Endothelial cell of umbilical vein (primary cell): Measurements from ENCODE around the gene WARS2. TPM values are rescaled to one million over a fixed set of nuclear protein-coding genes. Genes with fewer than 3 reads are reported as not detected.

Source experiments
- BruUV-seq: library from RNA; stranded (reverse); fragments of 400-500 nt; replicated peaks from 2 replicates; lab custom pipeline; 2021; lab: Mats Ljungman, UMichigan
- CTCF ChIA-PET: fragments of 300-600, 350-600 bp; sonication (Branson Sonifier 250); formaldehyde crosslinking; loops from one replicate; lab custom pipeline; 2021; ENCODE audit warnings: antibody characterized with exemption, inconsistent platforms; lab: Charles Lee
- POLR2A ChIA-PET: fragments of 300-600, 350-600 bp; sonication (Branson Sonifier 250); formaldehyde crosslinking; loops from one replicate; lab custom pipeline; 2021; ENCODE audit warnings: antibody characterized with exemption, inconsistent platforms; lab: Charles Lee
- DNase-seq: peaks from one replicate; pipeline ENCODE4 v3.0.0-alpha.2; 2011; ENCODE audit warnings: low read depth, low spot score
- FAIRE-seq: peaks from 2 replicates; lab custom pipeline; 2011; peaks lifted over from hg19 to GRCh38; lab: Jason Lieb, UNC
- H2AFZ ChIP-seq: 2 replicates; pipeline ENCODE4 v1.6.0; 2012; ENCODE audit warnings: low read depth, low read length, control low read depth, inconsistent platforms
- H3K27ac ChIP-seq: 2 replicates; pipeline ENCODE4 v1.5.1; 2011; ENCODE audit warnings: low read depth, mild to moderate bottlenecking, control low read depth, low read length, moderate library complexity; ENCODE audit not compliant: insufficient read depth
- H3K27me3 ChIP-seq, 2 experiments: 2 replicates each; pipeline versions ENCODE4 v1.6.0 to v1.6.1; 2011; ENCODE audit warnings: low read length in 2 of 2, mixed read lengths in 1 of 2; ENCODE audit not compliant: control insufficient read depth in 2 of 2, insufficient read depth in 2 of 2
- H3K36me3 ChIP-seq, 2 experiments: 2 replicates in 1 of 2; 3 replicates in 1 of 2; pipeline ENCODE4 v1.5.1; 2011; ENCODE audit warnings: low read length in 2 of 2, mild to moderate bottlenecking in 1 of 2, moderate library complexity in 1 of 2; ENCODE audit not compliant: control insufficient read depth in 2 of 2, insufficient read depth in 2 of 2; ENCODE audit errors: extremely low read depth in 1 of 2
- H3K4me1 ChIP-seq: 3 replicates; pipeline ENCODE4 v1.5.1; 2011; ENCODE audit warnings: mild to moderate bottlenecking, low read length; ENCODE audit not compliant: control insufficient read depth, insufficient read depth; ENCODE audit errors: extremely low read depth
- H3K4me2 ChIP-seq: 2 replicates; pipeline ENCODE4 v1.6.1; 2011; ENCODE audit warnings: low read length, control low read depth, mixed read lengths; ENCODE audit not compliant: insufficient read depth
- H3K4me3 ChIP-seq, 3 experiments: fragments of 200-600 bp in 1 of 3; sonication (generic), shearing (Covaris generic) in 1 of 3; replicated peaks in 1 of 3; 2 replicates each; pipeline ENCODE4 v1.5.1; 2011 to 2016; ENCODE audit warnings: control low read depth in 3 of 3, low read length in 3 of 3, mild to moderate bottlenecking in 2 of 3, inconsistent platforms in 1 of 3, low read depth in 1 of 3, moderate library complexity in 1 of 3; ENCODE audit not compliant: insufficient read depth in 1 of 3
- H3K79me2 ChIP-seq: 2 replicates; pipeline ENCODE4 v1.6.0; 2012; ENCODE audit warnings: low read length, inconsistent platforms; ENCODE audit not compliant: control insufficient read depth, insufficient read depth
- H3K9ac ChIP-seq: replicated peaks from 2 replicates; pipeline ENCODE3; 2011; ENCODE audit warnings: low read length, control low read depth; ENCODE audit not compliant: insufficient read depth; ENCODE audit errors: extremely low read depth
- H3K9me1 ChIP-seq: replicated peaks from 3 replicates; pipeline ENCODE4 v1.6.0; 2011; ENCODE audit warnings: mild to moderate bottlenecking, low read length; ENCODE audit not compliant: control insufficient read depth, insufficient read depth; ENCODE audit errors: extremely low read depth
- H3K9me3 ChIP-seq: replicated peaks from 2 replicates; pipeline ENCODE4 v1.5.1; 2012; ENCODE audit warnings: low read length, inconsistent platforms; ENCODE audit not compliant: control insufficient read depth, insufficient read depth
- H4K20me1 ChIP-seq: replicated peaks from 2 replicates; pipeline ENCODE3; 2011; ENCODE audit warnings: mild to moderate bottlenecking, low read length; ENCODE audit not compliant: control insufficient read depth, insufficient read depth; ENCODE audit errors: extremely low read depth
- EZH2 ChIP-seq: IDR thresholded peaks from 2 replicates; pipeline ENCODE4 v1.6.1; 2012; ENCODE audit warnings: borderline replicate concordance, low read depth, mild to moderate bottlenecking, moderate library complexity, low read length, inconsistent platforms; ENCODE audit not compliant: severe bottlenecking
- FOS ChIP-seq: IDR thresholded peaks from 2 replicates; pipeline ENCODE4 v1.6.1; 2011; ENCODE audit warnings: mild to moderate bottlenecking, low read length, moderate library complexity, borderline replicate concordance; ENCODE audit not compliant: insufficient read depth
- GATA2 ChIP-seq: IDR thresholded peaks from 2 replicates; pipeline ENCODE4 v1.7.0; 2011; ENCODE audit warnings: low read depth, mild to moderate bottlenecking, moderate library complexity, mixed read lengths, low read length; ENCODE audit not compliant: insufficient read length, insufficient read depth
- JUN ChIP-seq: IDR thresholded peaks from 2 replicates; pipeline ENCODE4 v1.6.1; 2011; ENCODE audit warnings: borderline replicate concordance, low read depth; ENCODE audit not compliant: insufficient read length, insufficient read depth
- MYC ChIP-seq: IDR thresholded peaks from one replicate; pipeline ENCODE4 v1.6.1; 2011; ENCODE audit warnings: mild to moderate bottlenecking, low read depth, low read length
- POLR2A ChIP-seq: IDR thresholded peaks from 2 replicates; pipeline ENCODE4 v1.6.1; 2012; ENCODE audit warnings: low read depth, mild to moderate bottlenecking, control low read depth, low read length
- POLR2AphosphoS5 ChIP-seq: IDR thresholded peaks from 2 replicates; pipeline ENCODE4 v1.6.1; 2012; ENCODE audit warnings: low read depth, mild to moderate bottlenecking, control low read depth, low read length, moderate library complexity; ENCODE audit not compliant: insufficient read depth
- dilution Hi-C: fragments of 300-500 bp; cut with MboI; formaldehyde crosslinking; loops from one replicate; pipeline ENCODE4 v1.15.0; 2019; ENCODE audit warnings: low sequenced_read_pairs; ENCODE audit not compliant: extremely low pct_ligation_motif_present
- intact Hi-C: fragments of 100-400 bp; cut with micrococcal nuclease; formaldehyde crosslinking; loops from one replicate; pipeline ENCODE4 v1.10.0; 2022
- polyA plus RNA-seq, 4 experiments: library from polyadenylated mRNA; depleted of rRNA in 3 of 4; stranded (reverse) in 3 of 4; unstranded in 1 of 4; fragments of >200 nt; gene quantifications; 2 replicates each; pipeline versions ENCODE4 v1.2.1 to v1.2.3, GENCODE V29; 2011 to 2012; ENCODE audit warnings: missing spikeins in 1 of 4
- total RNA-seq: library from RNA; stranded (reverse); gene quantifications from 2 replicates; pipeline ENCODE4 v1.2.3, GENCODE V29; 2021
- TF ChIP-seq, protein P1 (sequence below), 2 donors: IDR thresholded peaks; 1 replicate in 1 of 2; 2 replicates in 1 of 2; pipeline ENCODE4 v1.5.1; 2011; ENCODE audit warnings: low read length in 2 of 2, mild to moderate bottlenecking in 2 of 2, moderate library complexity in 2 of 2, control low read depth in 1 of 2, inconsistent platforms in 1 of 2, low read depth in 1 of 2; ENCODE audit not compliant: insufficient read depth in 1 of 2; ENCODE audit errors: extremely low read depth in 1 of 2
- TF ChIP-seq, protein P2 (sequence below): IDR thresholded peaks from 2 replicates; pipeline ENCODE4 v1.6.1; 2011; ENCODE audit not compliant: insufficient read depth, insufficient read length

The WARS2 gene
- total and polyA plus RNA-seq, 2 donors (not counting 3 experiments of a cell fraction or from before 2014, with no cell fraction given), result 5.9 to 11.8 TPM

DNA sequence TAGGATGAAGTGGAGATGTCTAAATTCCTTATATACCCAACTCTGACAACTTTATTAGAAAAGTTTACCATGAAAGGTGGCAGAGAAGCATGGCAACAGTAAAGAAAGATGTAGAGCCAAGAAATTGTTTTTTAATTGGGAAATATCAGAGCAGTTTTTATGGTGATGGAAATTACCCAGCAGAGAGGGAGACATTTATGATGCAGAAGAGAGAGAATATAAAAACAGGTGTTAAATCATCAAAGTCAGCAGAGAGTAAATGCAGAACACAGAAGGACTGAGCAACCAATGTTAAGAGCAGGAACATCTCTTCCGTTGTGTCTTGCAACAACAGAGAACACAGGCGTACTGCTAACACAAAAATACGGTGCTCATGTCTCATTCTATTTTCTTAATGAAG lies 28.2 kb downstream of the WARS2 start:
- Histone ChIP-seq H3K27ac (no peak overlapping the region), H3K4me1 (no peaks in the 10 kb centered on the region), H3K9ac (no peak overlapping the region), H3K79me2 (no peaks in the 10 kb centered on the region), H3K9me3 (no peaks in the 10 kb centered on the region), H3K4me2 (no peak overlapping the region), H4K20me1 (no peaks in the 10 kb centered on the region), H3K9me1 (no peaks in the 10 kb centered on the region), H3K36me3 (no peaks in the 10 kb centered on the region), H3K27me3 (no peaks in the 10 kb centered on the region), H2AFZ (no peak overlapping the region), H3K4me3 (no peak overlapping the region)
- CTCF ChIA-PET, result no interaction called here
- dilution Hi-C loops, result no loop called here
- POLR2A ChIA-PET, result no interaction called here
- no TSS peak for BruUV-seq
- intact Hi-C loops, result no loop called here
- FAIRE-seq (no peak), DNase-seq (no peak)
- TF ChIP-seq POLR2AphosphoS5, result no peak
- no peak for TF ChIP-seq MYC
- TF ChIP-seq, protein P1, sequence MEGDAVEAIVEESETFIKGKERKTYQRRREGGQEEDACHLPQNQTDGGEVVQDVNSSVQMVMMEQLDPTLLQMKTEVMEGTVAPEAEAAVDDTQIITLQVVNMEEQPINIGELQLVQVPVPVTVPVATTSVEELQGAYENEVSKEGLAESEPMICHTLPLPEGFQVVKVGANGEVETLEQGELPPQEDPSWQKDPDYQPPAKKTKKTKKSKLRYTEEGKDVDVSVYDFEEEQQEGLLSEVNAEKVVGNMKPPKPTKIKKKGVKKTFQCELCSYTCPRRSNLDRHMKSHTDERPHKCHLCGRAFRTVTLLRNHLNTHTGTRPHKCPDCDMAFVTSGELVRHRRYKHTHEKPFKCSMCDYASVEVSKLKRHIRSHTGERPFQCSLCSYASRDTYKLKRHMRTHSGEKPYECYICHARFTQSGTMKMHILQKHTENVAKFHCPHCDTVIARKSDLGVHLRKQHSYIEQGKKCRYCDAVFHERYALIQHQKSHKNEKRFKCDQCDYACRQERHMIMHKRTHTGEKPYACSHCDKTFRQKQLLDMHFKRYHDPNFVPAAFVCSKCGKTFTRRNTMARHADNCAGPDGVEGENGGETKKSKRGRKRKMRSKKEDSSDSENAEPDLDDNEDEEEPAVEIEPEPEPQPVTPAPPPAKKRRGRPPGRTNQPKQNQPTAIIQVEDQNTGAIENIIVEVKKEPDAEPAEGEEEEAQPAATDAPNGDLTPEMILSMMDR (IDR thresholded peaks at IDR 0.05; ENCODE audit: extremely low read depth in 1 of 2, insufficient read depth in 1 of 2, low read depth in 1 of 2, low read length in 2 of 2), result no peak
- no peak for TF ChIP-seq POLR2A
- no peak for TF ChIP-seq FOS
- TF ChIP-seq GATA2, result no peak
- TF ChIP-seq EZH2, result no peak
- TF ChIP-seq, protein P2, sequence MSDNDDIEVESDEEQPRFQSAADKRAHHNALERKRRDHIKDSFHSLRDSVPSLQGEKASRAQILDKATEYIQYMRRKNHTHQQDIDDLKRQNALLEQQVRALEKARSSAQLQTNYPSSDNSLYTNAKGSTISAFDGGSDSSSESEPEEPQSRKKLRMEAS, result no peak
- no peak for TF ChIP-seq JUN
